GM04503 (cell line): ENCODE data around the gene SLC15A5.

Source experiments
- DNase-seq: peaks from one replicate; pipeline ENCODE4 v3.0.0-alpha.2; 2012; ENCODE audit warnings: low read depth

SLC15A5 gene

GRCh38 chr12:16175840-16176239, 101.6 kb downstream of the SLC15A5 start:
- no peak for DNase-seq

DNA sequence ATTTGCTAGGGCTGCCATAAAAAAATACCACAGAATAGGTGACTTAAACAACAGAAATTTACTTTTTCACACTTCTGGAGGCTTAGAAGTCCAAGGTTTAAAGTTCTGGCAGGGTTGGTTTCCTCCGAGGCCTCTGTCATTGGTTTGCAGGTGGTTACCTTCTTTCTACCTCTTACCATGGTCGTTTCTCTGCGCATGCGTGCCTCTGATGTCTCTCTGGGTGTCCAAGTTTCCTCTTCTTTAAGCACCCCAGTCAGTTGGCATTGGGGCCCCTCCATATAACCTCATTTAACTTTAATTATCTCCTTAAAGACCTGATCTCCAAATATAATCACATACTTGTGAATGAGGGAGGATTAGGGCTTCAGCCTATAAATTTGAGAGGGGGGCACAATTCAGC, 103.2 kb downstream of the SLC15A5 start:
- DNase-seq, result no peak

GRCh38 chr12:16171348-16171747, 106.1 kb downstream of the SLC15A5 start:
- no peak for DNase-seq

- DNase-seq, result no peak
Measured at GRCh38 chr12:16168078-16168477, 109.4 kb downstream of the SLC15A5 start.

GRCh38 chr12:16166563-16167470, 110.7 kb downstream of the SLC15A5 start:
- DNase-seq, result no peak

DNA sequence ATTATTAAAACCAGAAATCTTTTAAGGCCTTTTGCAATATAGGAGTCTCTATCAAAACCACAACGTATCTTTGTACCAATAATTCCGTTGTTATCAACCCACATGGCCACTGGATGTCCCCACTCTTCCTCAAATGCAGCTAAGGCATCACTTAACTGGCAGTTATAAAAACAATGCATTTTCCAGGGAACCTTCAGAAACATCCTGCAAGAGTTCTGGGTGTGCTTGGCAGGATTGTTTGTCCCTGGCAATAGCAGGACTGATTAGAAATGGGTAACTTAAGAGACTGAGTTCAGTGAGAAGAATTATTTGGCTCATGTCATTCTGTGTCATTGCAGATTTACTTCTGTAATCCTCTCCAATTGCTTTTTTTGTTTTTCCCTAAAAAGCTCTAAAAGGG, 112.0 kb downstream of the SLC15A5 start:
- DNase-seq, result peak; percentile 3

DNA sequence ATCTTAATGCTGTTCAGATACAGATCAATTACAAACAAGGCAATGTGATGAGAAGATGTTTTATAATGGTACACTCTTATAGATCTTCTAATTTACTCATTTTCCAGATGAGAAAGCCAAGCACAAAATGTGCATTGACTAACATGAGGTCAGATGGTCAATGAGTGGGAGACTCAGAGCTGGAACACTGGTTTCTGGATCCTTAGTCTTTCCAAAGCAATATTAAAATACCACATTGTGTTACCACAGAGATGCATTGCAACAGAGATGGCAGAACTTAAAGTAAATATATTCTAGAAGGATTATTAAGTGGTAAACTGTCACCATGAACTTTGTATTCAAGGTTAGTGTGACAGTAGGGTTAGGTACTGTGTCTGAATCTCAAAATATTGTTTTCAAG, 113.6 kb downstream of the SLC15A5 start:
- no peak for DNase-seq

- no peak for DNase-seq
Measured at GRCh38 chr12:16163146-16163545, 114.3 kb downstream of the SLC15A5 start.

DNA sequence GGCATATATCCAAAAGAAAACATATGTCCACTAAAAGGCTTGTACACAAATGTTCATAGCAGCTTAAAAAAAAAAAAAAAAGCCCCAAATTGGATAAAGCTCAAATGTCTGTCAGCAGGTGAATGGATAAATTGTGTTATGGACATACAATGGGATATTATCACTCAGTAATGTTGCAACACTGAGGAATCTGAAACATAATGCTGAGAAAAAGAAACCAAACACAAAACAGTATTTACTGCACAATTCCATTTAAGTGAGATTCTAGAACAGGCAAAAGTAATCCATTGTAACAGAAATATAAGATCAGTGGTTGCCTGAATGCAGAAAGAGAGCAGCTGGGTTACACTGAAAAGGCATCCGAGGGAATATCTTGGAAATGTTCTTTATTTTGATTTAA, 117.9 kb downstream of the SLC15A5 start:
- DNase-seq, result no peak

DNA sequence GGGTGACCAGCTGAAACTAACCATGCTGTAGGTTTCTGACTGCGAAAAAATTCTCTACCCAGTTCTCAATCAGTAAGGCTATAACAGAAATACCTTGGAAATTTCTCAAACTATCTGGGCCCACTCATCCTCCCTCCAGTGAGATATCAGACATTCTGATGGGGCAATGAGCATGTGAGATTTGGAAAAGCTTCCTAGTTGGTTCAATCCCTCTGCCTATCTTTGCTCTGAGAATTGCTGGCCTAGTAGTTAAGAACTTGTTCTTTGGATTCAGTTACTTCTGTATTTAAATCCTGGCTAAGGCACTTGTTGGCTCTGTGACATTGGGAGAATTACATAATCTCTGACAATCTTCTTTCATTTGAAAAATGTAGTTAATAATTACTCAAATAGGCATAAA, 119.4 kb downstream of the SLC15A5 start:
- no peak for DNase-seq

DNA sequence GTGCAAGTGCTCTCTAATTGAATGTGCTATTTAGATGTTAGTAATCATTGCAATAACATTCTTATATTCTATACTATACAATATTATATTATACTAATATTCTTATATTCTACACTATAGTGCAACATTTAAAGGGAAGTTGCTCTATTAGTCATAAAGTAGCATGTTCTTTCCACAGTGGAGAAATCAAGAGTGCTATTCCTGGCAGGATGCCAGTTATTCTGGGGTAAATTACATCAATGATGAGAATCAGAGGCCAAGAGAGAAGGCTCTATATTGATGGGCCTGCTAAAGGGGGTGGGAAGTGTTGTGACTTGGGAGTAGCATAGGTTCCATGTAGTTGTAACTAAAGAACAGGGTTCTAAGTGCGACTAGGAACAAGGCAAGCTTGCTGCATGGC, 121.5 kb downstream of the SLC15A5 start:
- no peak for DNase-seq

- no peak for DNase-seq
Measured at GRCh38 chr12:16154990-16155389, 122.5 kb downstream of the SLC15A5 start.

- DNase-seq, result no peak
Measured at GRCh38 chr12:16152885-16153673, 124.4 kb downstream of the SLC15A5 start.

- no peak for DNase-seq
Measured at GRCh38 chr12:16150276-16150675, 127.2 kb downstream of the SLC15A5 start.

DNA sequence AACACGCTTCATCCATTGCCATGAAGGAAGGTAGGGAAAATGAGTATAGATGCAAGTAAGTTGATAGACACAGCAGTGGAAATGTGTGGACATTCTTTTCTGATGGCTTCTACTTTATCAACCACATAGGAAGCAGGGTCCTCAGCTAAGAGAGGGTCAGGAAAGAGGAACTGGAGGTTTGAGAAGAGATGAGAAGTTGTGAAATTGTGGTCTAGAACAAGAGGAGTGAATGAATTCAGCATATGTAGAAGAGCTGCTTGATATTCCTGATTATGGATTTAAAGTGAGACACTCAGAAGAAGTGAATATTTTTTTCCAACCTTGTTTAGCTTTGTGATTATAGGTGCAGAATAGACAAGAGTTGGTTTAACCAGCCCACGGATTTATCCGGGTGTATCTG, 128.5 kb downstream of the SLC15A5 start:
- DNase-seq, result no peak
